Kidney epithelial cell (primary cell): ENCODE data around the gene YTHDF1. TPM values are rescaled to one million over a fixed set of nuclear protein-coding genes. Genes with fewer than 3 reads are reported as not detected.

Source experiments
- DNase-seq: peaks from one replicate; pipeline ENCODE4 v3.0.0-alpha.2; 2010; ENCODE audit warnings: low read depth
- H3K27me3 ChIP-seq: 2 replicates; pipeline ENCODE4 v1.6.0; 2011; ENCODE audit warnings: low read length; ENCODE audit not compliant: control insufficient read depth, insufficient read depth
- H3K36me3 ChIP-seq: 2 replicates; pipeline ENCODE4 v1.5.1; 2011; ENCODE audit warnings: low read length; ENCODE audit not compliant: control insufficient read depth, insufficient read depth
- H3K4me3 ChIP-seq: 2 replicates; pipeline ENCODE4 v1.5.1; 2011; ENCODE audit warnings: low read depth, mild to moderate bottlenecking, control low read depth, low read length
- total RNA-seq: library from RNA; depleted of rRNA; stranded (reverse); fragments of >200 nt; gene quantifications from 2 replicates; pipeline ENCODE4 v1.2.3, GENCODE V29; 2015
- TF ChIP-seq, protein P1 (sequence below): IDR thresholded peaks from 2 replicates; pipeline ENCODE4 v1.5.1; 2011; ENCODE audit warnings: mild to moderate bottlenecking, moderate library complexity, low read length, control low read depth, inconsistent platforms; ENCODE audit not compliant: insufficient read depth, poor library complexity, severe bottlenecking

Gene YTHDF1
- total RNA-seq, 1 donor from 2014 or later: 54.8 TPM

DNA sequence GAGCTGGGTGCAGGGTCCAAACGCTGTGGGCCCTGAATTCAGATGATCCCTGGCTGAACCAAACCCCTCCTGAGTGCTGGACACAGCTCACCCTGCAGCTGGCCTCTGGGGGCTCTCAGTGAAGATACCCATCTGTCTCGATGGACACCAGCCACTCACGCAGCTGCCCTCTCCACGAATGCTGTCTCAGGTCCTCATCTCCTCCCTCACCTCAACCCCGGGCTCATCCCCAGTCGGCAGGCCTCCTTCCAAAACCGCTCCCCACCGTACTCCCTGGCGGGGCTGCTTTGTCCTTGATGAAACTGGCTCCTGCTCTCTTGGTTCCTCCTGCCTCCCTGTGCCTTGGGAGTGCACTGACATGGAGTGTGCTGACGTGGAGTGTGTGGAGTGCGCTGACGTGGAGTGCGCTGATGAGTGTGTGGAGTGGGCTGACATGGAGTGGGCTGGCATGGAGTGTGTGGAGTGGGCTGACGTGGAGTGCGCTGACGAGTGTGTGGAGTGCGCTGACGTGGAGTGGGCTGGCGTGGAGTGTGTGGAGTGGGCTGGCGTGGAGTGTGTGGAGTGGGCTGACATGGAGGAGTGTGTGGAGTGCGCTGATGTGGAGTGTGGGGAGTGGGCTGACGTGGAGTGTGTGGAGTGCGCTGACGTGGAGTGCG, 4.1 kb upstream of the YTHDF1 start:
- DNase-seq: no peak
- Histone ChIP-seq H3K36me3 (no peaks in the 10 kb centered on the region), H3K27me3 (peaks cover 13% of the 10 kb centered on the region), H3K4me3 (no peak overlapping the region)
- TF ChIP-seq, protein P1, sequence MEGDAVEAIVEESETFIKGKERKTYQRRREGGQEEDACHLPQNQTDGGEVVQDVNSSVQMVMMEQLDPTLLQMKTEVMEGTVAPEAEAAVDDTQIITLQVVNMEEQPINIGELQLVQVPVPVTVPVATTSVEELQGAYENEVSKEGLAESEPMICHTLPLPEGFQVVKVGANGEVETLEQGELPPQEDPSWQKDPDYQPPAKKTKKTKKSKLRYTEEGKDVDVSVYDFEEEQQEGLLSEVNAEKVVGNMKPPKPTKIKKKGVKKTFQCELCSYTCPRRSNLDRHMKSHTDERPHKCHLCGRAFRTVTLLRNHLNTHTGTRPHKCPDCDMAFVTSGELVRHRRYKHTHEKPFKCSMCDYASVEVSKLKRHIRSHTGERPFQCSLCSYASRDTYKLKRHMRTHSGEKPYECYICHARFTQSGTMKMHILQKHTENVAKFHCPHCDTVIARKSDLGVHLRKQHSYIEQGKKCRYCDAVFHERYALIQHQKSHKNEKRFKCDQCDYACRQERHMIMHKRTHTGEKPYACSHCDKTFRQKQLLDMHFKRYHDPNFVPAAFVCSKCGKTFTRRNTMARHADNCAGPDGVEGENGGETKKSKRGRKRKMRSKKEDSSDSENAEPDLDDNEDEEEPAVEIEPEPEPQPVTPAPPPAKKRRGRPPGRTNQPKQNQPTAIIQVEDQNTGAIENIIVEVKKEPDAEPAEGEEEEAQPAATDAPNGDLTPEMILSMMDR: no peak

DNA sequence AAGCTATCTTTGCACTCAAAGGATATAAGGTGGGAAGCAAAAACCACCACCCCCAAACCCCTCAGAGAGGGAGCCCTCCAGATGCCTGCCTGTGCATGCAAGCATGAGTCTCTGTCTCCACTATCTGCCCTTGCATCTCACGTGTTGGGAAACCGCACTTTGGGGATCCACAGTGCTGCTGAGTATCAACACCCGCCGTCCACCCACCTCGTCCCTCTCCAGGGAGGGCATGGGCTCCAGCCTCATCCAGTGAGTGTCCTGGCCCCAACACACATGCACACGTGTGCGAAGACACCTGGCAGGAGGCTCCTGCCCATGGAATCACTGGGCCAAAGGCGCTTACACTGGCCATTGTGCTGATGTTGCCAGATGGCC, 3.5 kb upstream of the YTHDF1 start:
- Histone ChIP-seq H3K36me3 (no peaks in the 10 kb centered on the region), H3K4me3 (no peak overlapping the region), H3K27me3 (peaks cover 13% of the 10 kb centered on the region)
- TF ChIP-seq, protein P1: no peak
- no peak for DNase-seq

DNA sequence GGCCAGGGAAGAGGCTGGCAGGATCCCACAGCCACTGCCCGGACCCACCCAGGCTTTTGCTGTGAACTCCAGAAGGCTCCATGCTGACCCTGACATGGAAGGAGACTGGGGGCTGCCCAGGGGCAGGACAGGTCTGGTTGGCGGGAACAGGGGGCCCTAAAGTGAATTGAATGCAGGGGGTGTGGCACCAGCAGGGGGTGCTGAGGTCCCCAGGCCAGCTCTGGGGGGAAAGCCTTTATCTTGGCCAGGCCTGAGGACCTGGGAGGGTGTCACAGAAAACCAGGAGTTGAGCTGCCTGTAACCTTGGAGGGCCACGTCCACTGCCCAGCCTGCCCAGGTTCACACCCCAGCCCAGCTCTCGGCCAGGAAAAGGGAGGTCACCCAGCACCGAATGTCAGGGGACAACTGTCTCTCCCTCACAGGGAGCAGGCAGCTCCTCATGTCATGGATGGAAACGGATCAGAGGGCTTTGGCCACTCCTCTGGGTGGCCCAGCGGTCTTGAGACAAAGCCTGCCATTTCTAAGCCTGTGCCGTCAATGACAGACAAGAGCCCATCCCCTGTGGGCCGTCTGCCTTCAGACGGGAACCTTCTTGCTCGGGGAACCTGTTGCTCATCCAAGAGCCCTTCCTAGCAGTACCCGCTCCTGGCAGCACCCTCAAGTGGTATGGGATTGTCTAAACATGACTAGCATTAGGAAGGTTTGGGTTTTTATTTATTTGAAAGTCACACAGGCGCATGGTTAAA, 2.9 kb upstream of the YTHDF1 start:
- Histone ChIP-seq H3K4me3 (no peak overlapping the region), H3K36me3 (peaks cover 1% of the 10 kb centered on the region), H3K27me3 (peaks cover 13% of the 10 kb centered on the region)
- DNase-seq: no peak
- TF ChIP-seq, protein P1: peak; percentile 5

DNA sequence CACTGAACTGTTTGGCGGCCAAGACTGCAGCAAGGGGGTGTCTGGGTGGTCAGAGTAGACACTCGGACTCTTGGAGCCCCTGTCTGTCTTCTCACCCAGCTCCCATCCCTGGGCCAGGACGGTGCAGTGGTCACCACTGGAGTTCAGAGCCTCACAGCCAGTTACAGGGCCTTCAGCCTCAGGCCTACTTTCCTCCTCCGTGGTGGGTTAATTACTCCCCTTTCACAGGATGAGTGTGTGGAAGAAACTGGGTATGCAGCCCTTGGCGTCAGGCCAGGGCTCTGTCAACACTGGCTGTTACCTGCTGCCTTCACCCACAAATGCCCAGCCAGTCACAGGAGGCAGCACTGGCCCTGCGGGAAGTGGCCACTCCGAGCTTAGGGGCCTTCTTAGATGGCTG, 1.8 kb upstream of the YTHDF1 start:
- DNase-seq: no peak
- H3K36me3 ChIP-seq: peaks cover 1% of the 10 kb centered on the region
- TF ChIP-seq, protein P1: no peak
- H3K27me3 ChIP-seq: peaks cover 13% of the 10 kb centered on the region
- H3K4me3 ChIP-seq: no peak overlapping the region

DNA sequence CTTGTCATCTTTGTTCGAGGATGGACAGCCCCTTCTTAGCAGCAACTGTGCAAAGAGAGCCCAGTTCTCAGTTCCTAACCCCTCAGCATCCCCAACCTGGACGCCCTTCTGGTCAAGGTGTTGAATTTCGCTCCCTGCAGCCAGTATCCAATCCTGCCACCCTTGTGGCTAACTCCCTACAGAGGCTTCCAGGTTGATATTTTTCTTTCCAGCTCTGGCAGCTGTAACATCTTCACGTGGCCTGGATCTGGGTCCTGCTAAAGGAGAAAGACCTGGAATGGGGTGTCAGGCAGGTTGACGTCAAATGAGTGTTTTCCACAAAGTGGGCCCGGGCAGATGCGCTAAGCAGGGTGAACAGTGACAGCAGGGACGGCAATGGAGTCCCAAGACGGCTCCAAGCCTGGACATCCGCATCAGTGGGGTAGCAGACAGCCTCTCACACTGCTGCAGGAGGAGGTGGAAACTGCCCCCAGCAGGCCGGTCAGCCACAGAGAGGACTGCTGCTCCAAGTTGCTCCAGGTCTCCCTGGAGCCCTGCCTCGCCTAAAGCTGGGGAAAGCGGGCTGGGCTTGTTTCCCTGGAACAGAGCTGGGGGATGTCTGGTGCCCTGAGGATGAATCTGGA, 1.0 kb upstream of the YTHDF1 start:
- TF ChIP-seq, protein P1: no peak
- peak overlapping the region; percentile 70 for H3K4me3 ChIP-seq
- DNase-seq: no peak
- peaks cover 13% of the 10 kb centered on the region for H3K27me3 ChIP-seq
- peaks cover 1% of the 10 kb centered on the region for H3K36me3 ChIP-seq
